GM12801 (cell line): ENCODE data around the gene CCDC170.

Source experiments
- CTCF ChIP-seq: IDR thresholded peaks from one replicate; pipeline ENCODE4 v1.5.1; 2011; ENCODE audit warnings: control low read depth; ENCODE audit not compliant: insufficient read length; ENCODE audit errors: extremely low read depth

Gene CCDC170

DNA sequence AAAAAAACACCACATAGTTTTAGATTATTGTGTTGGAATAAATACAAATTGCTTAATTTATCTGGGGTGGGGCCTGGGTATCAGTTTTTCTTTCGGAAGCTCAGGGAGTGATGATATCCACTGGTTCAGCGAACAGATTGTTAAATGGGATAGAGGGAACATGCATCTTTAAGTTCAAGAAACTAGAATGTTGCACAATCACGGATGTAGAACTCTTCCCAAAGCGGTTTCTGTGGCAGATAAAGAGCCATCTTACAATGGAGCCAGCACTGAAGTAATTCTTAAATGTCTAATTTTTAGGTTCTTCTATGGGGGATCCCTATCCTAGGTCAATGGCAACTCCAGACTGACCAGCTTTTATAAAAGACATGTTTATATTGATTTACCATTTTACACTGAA is 32.1 kb upstream of the CCDC170 start:
- no peak for TF ChIP-seq CTCF

DNA sequence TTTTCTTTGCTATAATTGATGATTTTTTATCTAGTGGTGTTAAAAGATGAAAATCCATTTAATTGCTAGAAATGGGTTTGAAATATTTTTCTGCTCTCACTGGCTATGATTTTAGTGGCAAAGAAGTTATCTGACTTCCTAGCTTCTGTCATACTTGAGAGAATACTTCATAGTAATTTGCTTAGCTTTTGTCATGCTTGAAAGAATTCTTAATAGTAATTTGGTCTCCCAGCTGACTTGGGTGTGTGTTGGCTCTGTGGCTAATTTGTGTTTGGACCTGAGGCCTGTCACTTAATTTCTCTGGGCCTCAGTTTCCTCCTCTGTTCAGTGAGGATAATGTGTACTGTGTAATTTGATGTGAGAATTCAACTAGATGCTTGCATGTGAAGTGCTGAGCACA is 29.1 kb upstream of the CCDC170 start:
- TF ChIP-seq CTCF, result no peak

- no peak for TF ChIP-seq CTCF
These were observed 17.9 kb upstream of the CCDC170 start for GRCh38 chr6:151475653-151476523.

GRCh38 chr6:151477726-151478125 is 16.1 kb upstream of the CCDC170 start:
- TF ChIP-seq CTCF, result no peak

GRCh38 chr6:151478670-151479069 is 15.1 kb upstream of the CCDC170 start:
- no peak for TF ChIP-seq CTCF

DNA sequence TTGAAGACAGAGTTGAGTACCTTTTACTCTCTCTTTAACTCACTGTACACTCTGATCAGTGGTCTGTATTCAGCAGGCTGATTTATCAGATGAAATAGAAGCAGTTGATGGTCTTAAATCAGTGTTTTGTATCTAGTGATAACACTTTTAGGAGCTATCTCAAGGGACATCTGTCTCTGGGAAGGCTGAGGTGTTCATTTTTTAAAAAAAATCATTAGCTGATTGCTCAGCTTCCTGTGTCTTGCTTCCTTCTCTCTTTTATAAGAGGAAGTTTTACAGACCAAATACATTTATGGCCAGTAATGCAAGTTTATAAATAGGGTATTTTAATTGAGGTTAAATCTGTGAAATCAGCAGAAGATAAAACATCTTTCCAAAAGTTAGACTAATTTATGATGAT is 12.0 kb upstream of the CCDC170 start:
- no peak for TF ChIP-seq CTCF

DNA sequence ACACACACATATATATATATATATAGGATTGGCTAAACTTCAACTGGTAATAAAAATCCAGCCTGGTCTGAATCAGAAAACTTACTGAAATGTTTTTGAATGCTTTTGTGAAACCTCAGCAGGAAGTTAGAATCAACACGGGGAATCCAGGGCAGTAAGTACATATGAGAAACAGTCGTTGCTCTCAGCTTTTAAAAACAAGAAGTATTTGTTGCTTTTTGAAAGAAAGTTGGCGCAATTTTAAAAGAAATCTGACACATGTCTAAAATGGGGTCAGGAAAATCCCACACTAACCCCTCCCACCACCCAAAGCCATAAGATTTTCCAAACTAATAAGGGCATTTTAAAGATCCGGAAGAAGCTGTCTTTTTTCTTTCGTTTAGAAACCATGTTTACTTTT is 11.5 kb upstream of the CCDC170 start:
- TF ChIP-seq CTCF, result no peak

DNA sequence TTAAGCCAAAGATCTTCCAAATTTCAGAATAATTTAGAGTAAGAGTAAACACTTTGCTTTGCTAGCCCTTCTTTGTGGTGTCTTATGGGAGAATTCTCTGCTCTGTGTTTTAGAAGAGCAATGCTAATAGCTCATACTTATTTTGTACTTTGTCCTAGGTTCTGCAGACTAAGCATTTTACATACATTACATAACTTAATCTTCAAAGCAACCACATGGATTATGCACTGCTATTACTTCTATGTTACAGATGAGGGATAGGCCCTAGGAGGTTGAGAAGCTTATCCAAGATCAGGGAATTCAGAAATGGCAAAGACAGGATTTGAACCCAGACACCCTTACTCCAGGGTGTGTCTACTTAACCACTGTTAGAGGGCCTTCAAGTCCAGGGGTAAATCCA is 9.8 kb upstream of the CCDC170 start:
- no peak for TF ChIP-seq CTCF
